ENCODE data around the gene PPM1H. TPM values are rescaled to one million over a fixed set of nuclear protein-coding genes. Genes with fewer than 3 reads are reported as not detected.
"Not testable (repeated sequence)": the region's sequence is repeated elsewhere in the genome, so short reads cannot be mapped to it uniquely, and the experiment has no call there.

Gene PPM1H
- total RNA-seq, 1 donor from 2014 or later: 15.7 TPM

- DNase-seq (ENCODE audit: low spot score in 2 of 2, unreplicated experiment in 2 of 2): no peak
- peaks cover 3% of the 10 kb centered on the region for H3K9me3 Mint-ChIP-seq
- peaks cover 2% of the 10 kb centered on the region for H3K27me3 Mint-ChIP-seq (ENCODE audit: low read depth)
- TF ChIP-seq CTCF (IDR thresholded peaks at IDR 0.05; ENCODE audit: unreplicated experiment): no peak
- no peak overlapping the region for H3K27ac Mint-ChIP-seq
- peaks cover 1% of the 10 kb centered on the region for H3K36me3 Mint-ChIP-seq
- peaks cover 21% of the 10 kb centered on the region for H3K4me1 Mint-ChIP-seq
- H3K4me3 Mint-ChIP-seq: no peak overlapping the region
Measured at GRCh38 chr12:62893276-62893675, 41.7 kb downstream of the PPM1H start.

DNA sequence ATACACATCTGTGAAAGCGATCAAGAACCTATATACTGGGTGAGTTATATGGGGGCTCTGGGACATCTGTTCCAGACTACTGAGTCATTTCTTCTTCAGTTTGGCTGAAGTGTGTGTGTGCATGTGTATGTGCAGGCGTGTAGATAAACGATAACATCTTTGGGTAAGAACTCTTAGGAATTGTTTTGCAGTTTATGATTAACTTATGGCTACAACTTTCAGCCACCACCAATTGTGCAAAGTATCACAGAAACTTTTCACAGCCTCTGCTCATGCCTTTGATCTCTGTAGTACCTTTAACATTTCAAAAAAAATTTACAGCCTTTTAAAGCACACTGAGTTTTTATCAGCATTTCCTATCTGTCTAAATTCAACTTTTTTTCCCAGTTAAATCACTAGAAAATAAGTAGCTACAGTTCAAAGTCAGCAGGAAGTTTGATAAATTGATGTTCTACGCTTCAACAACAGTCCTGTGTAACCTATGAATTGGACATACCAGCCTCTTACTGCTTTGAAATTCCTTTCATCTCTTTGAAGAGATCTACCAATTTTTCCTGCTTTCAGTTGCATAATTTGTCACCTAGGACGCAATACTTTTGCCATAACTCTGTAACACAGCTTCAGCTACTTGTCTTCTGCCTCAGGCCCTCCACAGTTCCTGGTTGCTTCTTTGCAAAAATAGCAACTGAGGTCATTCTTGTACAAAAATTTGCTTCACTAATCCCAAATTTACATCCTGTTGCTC, 43.0 kb downstream of the PPM1H start:
- Mint-ChIP-seq H3K27ac (peak overlapping the region; percentile 64), H3K36me3 (peaks cover 1% of the 10 kb centered on the region), H3K4me1 (peaks cover 21% of the 10 kb centered on the region), H3K4me3 (no peak overlapping the region), H3K9me3 (peaks cover 3% of the 10 kb centered on the region), H3K27me3 (ENCODE audit: low read depth) (peaks cover 5% of the 10 kb centered on the region)
- TF ChIP-seq CTCF (IDR thresholded peaks at IDR 0.05; ENCODE audit: unreplicated experiment): no peak
- no peak for DNase-seq (ENCODE audit: low spot score in 2 of 2, unreplicated experiment in 2 of 2)

- no peak overlapping the region for H3K4me3 Mint-ChIP-seq
- no peak for DNase-seq (ENCODE audit: low spot score in 2 of 2, unreplicated experiment in 2 of 2)
- peaks cover 4% of the 10 kb centered on the region for H3K36me3 Mint-ChIP-seq
- no peak overlapping the region for H3K27ac Mint-ChIP-seq
- peaks cover 23% of the 10 kb centered on the region for H3K4me1 Mint-ChIP-seq
- no peak for TF ChIP-seq CTCF (IDR thresholded peaks at IDR 0.05; ENCODE audit: unreplicated experiment)
- H3K9me3 Mint-ChIP-seq: peaks cover 4% of the 10 kb centered on the region
- H3K27me3 Mint-ChIP-seq (ENCODE audit: low read depth): peaks cover 5% of the 10 kb centered on the region
Measured at GRCh38 chr12:62888454-62889110, 46.4 kb downstream of the PPM1H start.

GRCh38 chr12:62886796-62887195, 48.2 kb downstream of the PPM1H start:
- Mint-ChIP-seq H3K4me3 (no peak overlapping the region), H3K27me3 (ENCODE audit: low read depth) (peaks cover 5% of the 10 kb centered on the region), H3K4me1 (peaks cover 8% of the 10 kb centered on the region), H3K27ac (no peak overlapping the region), H3K36me3 (peaks cover 4% of the 10 kb centered on the region), H3K9me3 (peaks cover 4% of the 10 kb centered on the region)
- DNase-seq (ENCODE audit: low spot score in 2 of 2, unreplicated experiment in 2 of 2): no peak
- no peak for TF ChIP-seq CTCF (IDR thresholded peaks at IDR 0.05; ENCODE audit: unreplicated experiment)

GRCh38 chr12:62885242-62885641, 49.7 kb downstream of the PPM1H start:
- no peak overlapping the region for H3K27ac Mint-ChIP-seq
- DNase-seq (ENCODE audit: low spot score in 2 of 2, unreplicated experiment in 2 of 2): no peak
- no peak overlapping the region for H3K4me3 Mint-ChIP-seq
- TF ChIP-seq CTCF (IDR thresholded peaks at IDR 0.05; ENCODE audit: unreplicated experiment): no peak
- H3K27me3 Mint-ChIP-seq (ENCODE audit: low read depth): peaks cover 14% of the 10 kb centered on the region
- peaks cover 5% of the 10 kb centered on the region for H3K4me1 Mint-ChIP-seq
- peaks cover 4% of the 10 kb centered on the region for H3K36me3 Mint-ChIP-seq
- peaks cover 4% of the 10 kb centered on the region for H3K9me3 Mint-ChIP-seq

DNA sequence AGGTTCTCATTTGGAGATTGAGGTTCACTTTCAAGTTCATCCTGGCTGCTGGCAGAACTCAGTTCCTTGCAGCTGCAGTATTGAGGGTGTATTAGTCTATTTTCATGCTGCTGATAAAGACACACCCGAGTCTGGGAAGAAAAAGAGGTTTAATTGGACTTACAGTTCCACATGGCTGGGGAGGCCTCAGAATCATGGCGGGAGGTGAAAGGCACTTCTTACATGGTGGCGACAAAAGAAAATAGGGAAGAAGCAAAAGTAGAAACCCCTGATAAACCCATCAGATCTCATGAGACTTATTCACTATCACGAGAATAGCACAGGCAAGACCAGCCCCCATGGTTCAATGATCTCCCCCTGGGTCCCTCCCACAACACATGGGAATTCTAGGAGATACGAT, 50.1 kb downstream of the PPM1H start:
- H3K27me3 Mint-ChIP-seq (ENCODE audit: low read depth): peaks cover 14% of the 10 kb centered on the region
- not testable (repeated sequence) for H3K36me3 Mint-ChIP-seq; H3K27ac Mint-ChIP-seq; H3K4me3 Mint-ChIP-seq; H3K4me1 Mint-ChIP-seq; DNase-seq (ENCODE audit: low spot score in 2 of 2, unreplicated experiment in 2 of 2); H3K9me3 Mint-ChIP-seq
